IMR-90 (cell line): ENCODE results near the gene HDGFL2. TPM values are rescaled to one million over a fixed set of nuclear protein-coding genes. Genes with fewer than 3 reads are reported as not detected.

Source experiments
- ATAC-seq: fragments of 200-7000 bp; cut with Tn5 transposase; 2 replicates; pipeline ENCODE4 v1.9.1; 2020; ENCODE audit warnings: low read depth, mild to moderate bottlenecking, moderate library complexity
- BruUV-seq: library from RNA; stranded (reverse); fragments of 400-500 nt; replicated peaks from 2 replicates; lab custom pipeline; 2021; lab: Mats Ljungman, UMichigan
- CTCF ChIA-PET: fragments of 300-600 bp; formaldehyde crosslinking; extraction: SDS; loops from one replicate; lab custom pipeline; 2021; ENCODE audit warnings: antibody characterized with exemption; lab: Yijun Ruan, JAX
- POLR2A ChIA-PET: fragments of 300-600 bp; sonication (Branson Sonifier 250); formaldehyde crosslinking; loops from one replicate; lab custom pipeline; 2022; ENCODE audit warnings: antibody characterized with exemption; ENCODE audit not compliant: unreplicated experiment; lab: Charles Lee
- DNase-seq: peaks from one replicate; pipeline ENCODE4 v3.0.0; 2013
- H2AFZ ChIP-seq: replicated peaks from 2 replicates; pipeline ENCODE3; 2013; ENCODE audit warnings: low read length, mild to moderate bottlenecking; ENCODE audit not compliant: poor library complexity
- H2AK5ac ChIP-seq: 2 replicates; pipeline ENCODE4 v1.6.1; 2013; ENCODE audit warnings: low read depth, low read length, inconsistent platforms
- H2AK9ac ChIP-seq: replicated peaks from 2 replicates; pipeline ENCODE3; 2013; ENCODE audit warnings: mild to moderate bottlenecking, low read depth, low read length, moderate library complexity; ENCODE audit not compliant: poor library complexity
- H2BK120ac ChIP-seq: 2 replicates; pipeline ENCODE4 v1.6.1; 2013; ENCODE audit warnings: low read depth, low read length, inconsistent platforms
- H2BK15ac ChIP-seq: 3 replicates; pipeline ENCODE4 v1.6.1; 2013; ENCODE audit warnings: low read depth, low read length, inconsistent platforms
- H2BK20ac ChIP-seq: 2 replicates; pipeline ENCODE4 v1.6.1; 2013; ENCODE audit warnings: low read depth, mild to moderate bottlenecking, inconsistent platforms, low read length, moderate library complexity
- H2BK5ac ChIP-seq: 2 replicates; pipeline ENCODE4 v1.6.1; 2013; ENCODE audit warnings: mild to moderate bottlenecking, low read depth, low read length, inconsistent platforms; ENCODE audit not compliant: poor library complexity, severe bottlenecking
- H3K14ac ChIP-seq: replicated peaks from 2 replicates; pipeline ENCODE4 v1.6.1; 2013; ENCODE audit warnings: low read depth, low read length, inconsistent platforms
- H3K18ac ChIP-seq: 2 replicates; pipeline ENCODE4 v1.6.1; 2013; ENCODE audit warnings: low read depth, low read length, control low read depth
- H3K23ac ChIP-seq: 2 replicates; pipeline ENCODE4 v1.6.1; 2013; ENCODE audit warnings: low read depth, low read length, inconsistent platforms
- H3K27ac ChIP-seq: 2 replicates; pipeline ENCODE4 v1.5.1; 2013; ENCODE audit warnings: mild to moderate bottlenecking, control low read depth, low read length; ENCODE audit not compliant: insufficient read depth
- H3K27me3 ChIP-seq: 2 replicates; pipeline ENCODE4 v1.6.1; 2013; ENCODE audit warnings: low read length; ENCODE audit not compliant: control insufficient read depth, insufficient read depth
- H3K36me3 ChIP-seq: 2 replicates; pipeline ENCODE4 v1.6.1; 2013; ENCODE audit warnings: low read length, mixed read lengths; ENCODE audit not compliant: control insufficient read depth, insufficient read depth
- H3K4ac ChIP-seq: 2 replicates; pipeline ENCODE4 v1.6.1; 2013; ENCODE audit warnings: low read depth, low read length, inconsistent platforms
- H3K4me1 ChIP-seq: 2 replicates; pipeline ENCODE4 v1.6.1; 2013; ENCODE audit warnings: low read length, mixed read lengths; ENCODE audit not compliant: control insufficient read depth, insufficient read depth
- H3K4me2 ChIP-seq: 2 replicates; pipeline ENCODE4 v1.6.1; 2013; ENCODE audit warnings: low read depth, mild to moderate bottlenecking, control low read depth, low read length, moderate library complexity
- H3K4me3 ChIP-seq: 2 replicates; pipeline ENCODE4 v1.5.1; 2013; ENCODE audit warnings: low read depth, mild to moderate bottlenecking, control low read depth, low read length, moderate library complexity; ENCODE audit not compliant: insufficient read depth
- H3K56ac ChIP-seq: 2 replicates; pipeline ENCODE4 v1.6.1; 2013; ENCODE audit warnings: low read length, inconsistent platforms; ENCODE audit not compliant: insufficient read depth; ENCODE audit errors: extremely low read depth
- H3K79me1 ChIP-seq, 2 experiments: 2 replicates each; pipeline ENCODE4 v1.6.1; 2013; ENCODE audit warnings: low read length in 2 of 2, inconsistent platforms in 1 of 2, low read depth in 1 of 2
- H3K9ac ChIP-seq: 2 replicates; pipeline ENCODE4 v1.6.1; 2013; ENCODE audit warnings: low read depth, low read length, control low read depth
- H3K9me1 ChIP-seq: 2 replicates; pipeline ENCODE4 v1.6.1; 2013; ENCODE audit warnings: low read length, inconsistent platforms; ENCODE audit not compliant: insufficient read depth
- H3K9me3 ChIP-seq: 2 replicates; pipeline ENCODE4 v1.6.1; 2013; ENCODE audit warnings: low read length; ENCODE audit not compliant: control insufficient read depth, insufficient read depth
- H4K20me1 ChIP-seq: 2 replicates; pipeline ENCODE4 v1.6.1; 2013; ENCODE audit warnings: low read length, inconsistent platforms; ENCODE audit not compliant: insufficient read depth
- H4K5ac ChIP-seq: 2 replicates; pipeline ENCODE4 v1.6.1; 2013; ENCODE audit warnings: mild to moderate bottlenecking, low read depth, low read length, control low read depth
- H4K8ac ChIP-seq, 2 experiments: 2 replicates each; pipeline ENCODE4 v1.6.1; 2013; ENCODE audit warnings: low read depth in 2 of 2, low read length in 2 of 2, control low read depth in 1 of 2, inconsistent platforms in 1 of 2
- H4K91ac ChIP-seq: 2 replicates; pipeline ENCODE4 v1.6.1; 2013; ENCODE audit warnings: low read depth, low read length, inconsistent platforms; ENCODE audit not compliant: insufficient read depth
- CEBPB ChIP-seq: IDR thresholded peaks from 2 replicates; pipeline ENCODE4 v1.6.1; 2012; ENCODE audit warnings: low read depth, low read length, improper control_type of control experiment
- CHD1 ChIP-seq: IDR thresholded peaks from 2 replicates; pipeline ENCODE4 v1.6.1; 2012; ENCODE audit warnings: low read depth, low read length, improper control_type of control experiment
- MAFK ChIP-seq: IDR thresholded peaks from 2 replicates; pipeline ENCODE4 v1.6.1; 2012; ENCODE audit warnings: low read depth, low read length, improper control_type of control experiment
- MAZ ChIP-seq: IDR thresholded peaks from 2 replicates; pipeline ENCODE4 v1.6.1; 2012; ENCODE audit warnings: low read depth, mild to moderate bottlenecking, low read length, improper control_type of control experiment, moderate library complexity, borderline replicate concordance
- RAD21 ChIP-seq: IDR thresholded peaks from 2 replicates; pipeline ENCODE4 v1.6.1; 2012; ENCODE audit warnings: low read length, improper control_type of control experiment
- RCOR1 ChIP-seq: IDR thresholded peaks from 2 replicates; pipeline ENCODE4 v1.6.1; 2012; ENCODE audit warnings: mild to moderate bottlenecking, low read length, improper control_type of control experiment; ENCODE audit not compliant: insufficient replicate concordance
- USF2 ChIP-seq: fragments of 150-350 bp; IDR thresholded peaks from 2 replicates; pipeline ENCODE4 v1.6.1; 2017; ENCODE audit warnings: mild to moderate bottlenecking, antibody characterized with exemption, low read length, low read depth
- WGBS, 2 experiments: methylation state at CpG; one replicate each; pipeline versions ENCODE4 v1.1.5 to v1.1.7; 2013; ENCODE audit warnings: missing lambda C conversion rate in 2 of 2; ENCODE audit not compliant: insufficient read length in 1 of 2; ENCODE audit errors: extremely low coverage in 2 of 2; 5-methylcytosine and 5-hydroxymethylcytosine counted together
- dilution Hi-C: fragments of 300-500 bp; cut with HindIII; formaldehyde crosslinking; loops from one replicate; pipeline ENCODE4 v1.14.3; 2018; ENCODE audit warnings: low sequenced_read_pairs; ENCODE audit not compliant: unreplicated experiment
- in situ Hi-C: fragments of 300-500 bp; cut with MboI; formaldehyde crosslinking; loops from 3 replicates; pipeline ENCODE4 v1.14.3; 2019; ENCODE audit warnings: low sequenced_read_pairs, inconsistent platforms, mixed read lengths
- intact Hi-C: fragments of 100-400 bp; cut with micrococcal nuclease; formaldehyde crosslinking; loops from 2 replicates; pipeline ENCODE4 v1.10.0; 2022
- polyA plus RNA-seq, 3 experiments: library from polyadenylated mRNA; depleted of rRNA; stranded (reverse); fragments of >200 nt; gene quantifications; 2 replicates each; pipeline ENCODE4 v1.2.3, GENCODE V29; 2012; ENCODE audit warnings: low replicate concordance in 1 of 3
- total RNA-seq: library from RNA; depleted of rRNA; stranded (reverse); fragments of >200 nt; gene quantifications from 2 replicates; pipeline ENCODE4 v1.2.3, GENCODE V29; 2012

The HDGFL2 gene
- total and polyA plus RNA-seq, 2 of the 4 experiments (the other 2 are of a cell fraction): 35.8 to 48.5 TPM

GRCh38 chr19:4439243-4439642 is 32.9 kb upstream of the HDGFL2 start:
- Histone ChIP-seq H3K18ac (no peak overlapping the region), H2AK5ac (no peak overlapping the region), H4K20me1 (no peaks in the 10 kb centered on the region), H4K8ac (no peak overlapping the region), H4K5ac (no peak overlapping the region), H3K27ac (no peak overlapping the region), H3K4me1 (no peaks in the 10 kb centered on the region), H3K56ac (no peak overlapping the region), H3K4me3 (no peak overlapping the region), H2BK15ac (no peak overlapping the region), H2BK120ac (no peak overlapping the region), H3K9me3 (no peaks in the 10 kb centered on the region), H3K14ac (no peak overlapping the region), H2BK5ac (no peak overlapping the region), H2AK9ac (no peak overlapping the region), H3K36me3 (peaks cover 15% of the 10 kb centered on the region), H3K23ac (no peak overlapping the region), H4K91ac (no peak overlapping the region), H3K4ac (no peak overlapping the region), H3K79me1 (peaks cover 3 to 27% of the 10 kb centered on the region in 2 experiments), H3K4me2 (no peak overlapping the region), H3K9ac (no peak overlapping the region), H2AFZ (no peak overlapping the region), H2BK20ac (no peak overlapping the region), H3K27me3 (no peaks in the 10 kb centered on the region), H3K9me1 (peaks cover 6% of the 10 kb centered on the region; the same call in 1 of the 2 replicates)
- dilution Hi-C loops (no loop called here), in situ Hi-C loops (no loop called here), intact Hi-C loops (no loop called here)
- WGBS, 2 experiments: 65% methylated on average over 7 of the region's 12 CpGs; no CpG with 5 or more reads in 1 of the 2 experiments
- no TSS peak for BruUV-seq
- ChIA-PET CTCF (interaction anchor here (0.6 kb wide), 1 partner anchor 40 kb away, joined by 3 read pairs; no protein-coding TSS in a partner anchor), POLR2A (no interaction called here)
- DNase-seq (no peak), ATAC-seq (no peak)
- TF ChIP-seq CHD1 (no peak), CEBPB (no peak), RCOR1 (no peak), MAZ (no peak), USF2 (no peak), RAD21 (no peak), MAFK (no peak)
